ENCODE data around the gene MLLT1.

The MLLT1 gene

DNA sequence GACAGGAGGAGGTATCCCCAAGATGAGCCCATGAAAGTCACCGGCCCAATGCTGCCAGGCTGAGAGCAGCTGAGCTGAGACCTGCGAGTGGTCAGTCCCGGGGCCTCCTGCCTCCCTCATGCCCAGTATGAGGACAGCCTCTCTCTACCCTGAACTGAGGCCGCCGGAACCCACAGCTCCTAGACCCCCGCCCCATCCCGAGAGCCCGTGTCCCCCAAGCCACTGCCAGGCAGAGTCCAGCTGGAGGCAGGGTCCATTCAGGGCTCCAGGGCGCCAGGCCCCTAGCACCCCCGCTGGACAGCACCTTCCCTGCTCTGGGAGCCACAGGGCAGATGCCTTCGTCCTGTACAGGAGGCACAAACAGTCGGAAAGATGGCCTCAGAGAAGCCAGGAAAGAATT, 38.7 kb downstream of the MLLT1 start:
- no peaks in the 10 kb centered on the region for H3K9me2 ChIP-seq (replicated peaks; ENCODE audit: control insufficient read depth, low read length)
- H3K36me3 ChIP-seq (ENCODE audit: control insufficient read depth, low read length): no peaks in the 10 kb centered on the region
- no peaks in the 10 kb centered on the region for H3K9me3 ChIP-seq (ENCODE audit: control insufficient read depth, insufficient read depth, low read length)
- TF ChIP-seq CTCF (IDR thresholded peaks at IDR 0.05; ENCODE audit: low read depth, low read length, poor library complexity, severe bottlenecking) (no peak), EZH2phosphoT487 (IDR thresholded peaks at IDR 0.05; ENCODE audit: borderline replicate concordance, low read length) (no peak)
- H3K27me3 ChIP-seq (ENCODE audit: control insufficient read depth, low read length): no peaks in the 10 kb centered on the region
- H3K27ac ChIP-seq (ENCODE audit: low read depth, low read length): no peak overlapping the region
- H3K4me3 ChIP-seq (ENCODE audit: low read length): no peak overlapping the region
- no peaks in the 10 kb centered on the region for H3F3A ChIP-seq (ENCODE audit: control insufficient read depth, insufficient read depth)
- no peak overlapping the region for H3K4me2 ChIP-seq (ENCODE audit: low read length)
- peaks cover 11% of the 10 kb centered on the region for H4K20me1 ChIP-seq (ENCODE audit: control insufficient read depth, insufficient read depth, low read depth, low read length)
- peaks cover 21% of the 10 kb centered on the region for H3K4me1 ChIP-seq (ENCODE audit: control insufficient read depth, low read length)
- peaks cover 92% of the 10 kb centered on the region for H3K79me2 ChIP-seq (ENCODE audit: control insufficient read depth, low read length)

DNA sequence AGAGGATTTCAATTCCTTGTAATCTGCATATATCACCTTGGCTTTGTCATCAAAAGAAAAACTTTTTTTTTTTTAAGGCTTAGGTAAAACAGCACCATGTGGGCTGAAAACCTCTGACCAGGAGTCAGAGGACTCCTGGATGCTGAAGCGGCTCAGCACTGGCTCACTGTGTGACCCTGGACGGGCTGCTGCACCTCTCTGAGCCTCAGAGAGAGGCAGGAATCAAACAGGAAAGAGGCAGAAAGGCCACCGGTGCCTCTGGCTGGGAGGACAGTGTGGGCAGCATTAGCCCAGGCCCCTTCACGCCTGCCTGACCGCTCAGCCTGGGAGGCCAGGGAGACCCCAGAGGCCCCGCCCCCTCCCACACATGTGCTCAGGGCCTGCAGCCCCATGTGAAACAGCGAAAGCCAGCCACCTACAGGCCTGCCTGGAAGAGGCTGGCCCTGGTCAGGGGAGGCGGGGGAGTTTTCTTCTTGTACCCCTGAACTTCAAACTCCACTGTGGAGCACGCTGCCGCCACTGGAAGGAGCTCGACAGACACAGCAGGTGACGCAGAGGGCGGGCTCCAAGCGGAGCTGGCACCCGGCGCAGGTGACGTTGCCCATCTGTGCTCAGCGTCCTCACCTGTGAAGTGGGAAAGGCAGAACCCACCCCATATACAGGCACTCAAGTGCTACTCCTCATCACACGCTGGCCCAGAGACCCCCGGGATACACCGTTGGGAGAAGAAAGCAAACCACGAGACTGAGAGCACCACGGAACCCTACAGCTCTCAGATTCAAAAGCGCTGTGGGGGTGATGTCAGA, 39.7 kb downstream of the MLLT1 start:
- TF ChIP-seq CTCF (IDR thresholded peaks at IDR 0.05; ENCODE audit: low read depth, low read length, poor library complexity, severe bottlenecking): no peak
- TF ChIP-seq EZH2phosphoT487 (IDR thresholded peaks at IDR 0.05; ENCODE audit: borderline replicate concordance, low read length): no peak
- Histone ChIP-seq H3K27me3 (ENCODE audit: control insufficient read depth, low read length) (no peaks in the 10 kb centered on the region), H3K4me1 (ENCODE audit: control insufficient read depth, low read length) (peaks cover 17% of the 10 kb centered on the region), H3K9me2 (replicated peaks; ENCODE audit: control insufficient read depth, low read length) (no peaks in the 10 kb centered on the region), H3K36me3 (ENCODE audit: control insufficient read depth, low read length) (no peaks in the 10 kb centered on the region), H3K4me2 (ENCODE audit: low read length) (no peak overlapping the region), H3K27ac (ENCODE audit: low read depth, low read length) (no peak overlapping the region), H4K20me1 (ENCODE audit: control insufficient read depth, insufficient read depth, low read depth, low read length) (peaks cover 11% of the 10 kb centered on the region), H3K79me2 (ENCODE audit: control insufficient read depth, low read length) (peaks cover 97% of the 10 kb centered on the region), H3K9me3 (ENCODE audit: control insufficient read depth, insufficient read depth, low read length) (no peaks in the 10 kb centered on the region), H3K4me3 (ENCODE audit: low read length) (no peak overlapping the region), H3F3A (ENCODE audit: control insufficient read depth, insufficient read depth) (no peaks in the 10 kb centered on the region)

DNA sequence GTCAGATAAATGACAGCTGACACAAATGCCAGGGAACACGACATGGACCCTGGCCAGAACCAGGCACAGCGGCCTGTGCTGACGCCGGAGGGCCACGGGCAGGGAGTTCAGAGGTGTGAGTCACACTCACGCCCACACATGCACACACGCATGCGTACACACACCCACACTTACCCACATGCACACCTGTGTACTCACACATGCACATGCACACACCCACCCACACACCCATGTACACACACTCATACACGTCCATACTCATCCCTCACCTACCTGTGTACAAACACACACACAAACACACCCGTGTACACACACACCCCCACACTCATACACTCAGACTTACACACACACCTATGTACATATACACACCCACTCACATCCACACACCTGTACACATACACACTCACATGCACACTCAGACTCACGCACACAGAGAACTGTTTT, 40.4 kb downstream of the MLLT1 start:
- H3K79me2 ChIP-seq (ENCODE audit: control insufficient read depth, low read length): peaks cover 98% of the 10 kb centered on the region

More for the DNA sequence above, 40.4 kb downstream of the MLLT1 start:
- Histone ChIP-seq H4K20me1 (ENCODE audit: control insufficient read depth, insufficient read depth, low read depth, low read length) (peaks cover 8% of the 10 kb centered on the region), H3K4me3 (ENCODE audit: low read length) (no peak overlapping the region), H3K4me2 (ENCODE audit: low read length) (no peak overlapping the region), H3K27me3 (ENCODE audit: control insufficient read depth, low read length) (no peaks in the 10 kb centered on the region), H3K9me3 (ENCODE audit: control insufficient read depth, insufficient read depth, low read length) (no peaks in the 10 kb centered on the region), H3K36me3 (ENCODE audit: control insufficient read depth, low read length) (no peaks in the 10 kb centered on the region), H3K9me2 (replicated peaks; ENCODE audit: control insufficient read depth, low read length) (no peaks in the 10 kb centered on the region), H3K27ac (ENCODE audit: low read depth, low read length) (no peak overlapping the region), H3F3A (ENCODE audit: control insufficient read depth, insufficient read depth) (no peaks in the 10 kb centered on the region), H3K4me1 (ENCODE audit: control insufficient read depth, low read length) (peaks cover 11% of the 10 kb centered on the region)
- TF ChIP-seq EZH2phosphoT487 (IDR thresholded peaks at IDR 0.05; ENCODE audit: borderline replicate concordance, low read length) (no peak), CTCF (IDR thresholded peaks at IDR 0.05; ENCODE audit: low read depth, low read length, poor library complexity, severe bottlenecking) (no peak)
